Aorta (tissue), 5 donors: ENCODE measurements around the gene TMEFF1. TPM values are rescaled to one million over a fixed set of nuclear protein-coding genes. Genes with fewer than 3 reads are reported as not detected.

Experiments used
- ATAC-seq: fragments of 200-7000 bp; cut with Tn5 transposase; one replicate; pipeline ENCODE4 v1.9.1; 2022; ENCODE audit warnings: moderate library complexity; ENCODE audit not compliant: low FRiP score
- DNase-seq, 2 donors: peaks; one replicate each; pipeline ENCODE4 v3.0.0-alpha.2; 2020
- H3K27ac ChIP-seq, 2 donors: one replicate each; pipeline ENCODE4 v1.5.1; 2013; ENCODE audit warnings: low read length in 2 of 2, mild to moderate bottlenecking in 2 of 2, moderate library complexity in 2 of 2, control low read depth in 1 of 2, inconsistent platforms in 1 of 2, low read depth in 1 of 2
- H3K27me3 ChIP-seq, 2 donors: one replicate each; pipeline ENCODE4 v1.6.1; 2013; ENCODE audit warnings: control low read depth in 1 of 2, low read length in 1 of 2, mild to moderate bottlenecking in 1 of 2, moderate library complexity in 1 of 2; ENCODE audit not compliant: insufficient read depth in 2 of 2, control insufficient read depth in 1 of 2
- H3K36me3 ChIP-seq, 2 donors: one replicate each; pipeline ENCODE4 v1.6.1; 2013; ENCODE audit warnings: control low read depth in 1 of 2, low read length in 1 of 2, mild to moderate bottlenecking in 1 of 2; ENCODE audit not compliant: insufficient read depth in 2 of 2, control insufficient read depth in 1 of 2
- H3K4me1 ChIP-seq, 2 donors: one replicate each; pipeline ENCODE4 v1.6.1; 2013; ENCODE audit warnings: low read length in 2 of 2, control low read depth in 1 of 2, mild to moderate bottlenecking in 1 of 2, moderate library complexity in 1 of 2; ENCODE audit not compliant: insufficient read depth in 2 of 2, control insufficient read depth in 1 of 2
- H3K4me3 ChIP-seq, 2 donors: one replicate each; pipeline ENCODE4 v1.5.1; 2013; ENCODE audit warnings: low read length in 2 of 2, control low read depth in 1 of 2, mild to moderate bottlenecking in 1 of 2
- H3K9me3 ChIP-seq: one replicate; pipeline ENCODE4 v1.6.1; 2013; ENCODE audit warnings: mild to moderate bottlenecking, low read length; ENCODE audit not compliant: control insufficient read depth
- WGBS, 2 donors: extraction: QIAGEN DNeasy Blood & Tissue Kit; methylation state at CpG; one replicate each; pipeline ENCODE4 v1.1.7; 2013; 5-methylcytosine and 5-hydroxymethylcytosine counted together
- intact Hi-C, 2 donors: fragments of 100-400 bp; cut with DNase I; formaldehyde crosslinking; loops; one replicate each; pipeline versions ENCODE4 v1.14.2 to v1.15.0; 2022
- polyA plus RNA-seq, 2 donors: library from polyadenylated mRNA; stranded (reverse); fragments of 200-250 nt; gene quantifications; one replicate each; pipeline ENCODE4 v1.2.3, GENCODE V29; 2013
- total RNA-seq, 2 donors: library from RNA; stranded (reverse); fragmentation: NEBNext Ultra II Directional; extraction: Animal tissue kit (Norgen Biotek cat#: 25700); gene quantifications; one replicate each; pipeline ENCODE4 v1.2.1, GENCODE V29; 2021
- donor health status: healthy with polysubstance abuse.
- donor health status: Bipolar disorder and iron deficiency.
- donor health status: DM: no; HTN: no; CAD: no.
- donor health status: DM: no; HTN: no; CAD: no.
- donor health status: DM: yes; HTN: yes; CAD: no.

TMEFF1 gene
- total and polyA plus RNA-seq, 4 donors = 0.27 to 0.78 TPM; not detected in 2

GRCh38 chr9:100573655-100574260, 100.8 kb downstream of the TMEFF1 start:
- Histone ChIP-seq H3K36me3 (no peaks in the 10 kb centered on the region), H3K27me3 (no peaks in the 10 kb centered on the region), H3K4me1 (peaks cover 0 to 2% of the 10 kb centered on the region in 2 donors), H3K9me3 (no peaks in the 10 kb centered on the region), H3K27ac (no peak overlapping the region), H3K4me3 (no peak overlapping the region)
- 95 to 97% methylated on average over 3 of the region's 3 CpGs for WGBS, 2 donors
- ATAC-seq = no peak
- DNase-seq = no peak
- intact Hi-C loops = no loop called here

- Histone ChIP-seq H3K9me3 (no peaks in the 10 kb centered on the region), H3K36me3 (no peaks in the 10 kb centered on the region), H3K4me1 (peaks cover 0 to 2% of the 10 kb centered on the region in 2 donors), H3K27me3 (no peaks in the 10 kb centered on the region), H3K27ac (no peak overlapping the region), H3K4me3 (no peak overlapping the region)
- DNase-seq (no peak), ATAC-seq (no peak)
- WGBS, 2 donors = 94 to 97% methylated on average over 4 of the region's 4 CpGs
- intact Hi-C loops = no loop called here
Observed at GRCh38 chr9:100575006-100575405, 102.1 kb downstream of the TMEFF1 start.

- no peak for DNase-seq
- intact Hi-C loops = no loop called here
- no peaks in the 10 kb centered on the region for H3K36me3 ChIP-seq
- peaks cover 0 to 2% of the 10 kb centered on the region in 2 donors for H3K4me1 ChIP-seq
- no peak overlapping the region for H3K4me3 ChIP-seq
- H3K9me3 ChIP-seq = no peaks in the 10 kb centered on the region
- H3K27ac ChIP-seq = no peak overlapping the region
- ATAC-seq = no peak
- 71 to 73% methylated on average over 2 of the region's 2 CpGs for WGBS, 2 donors
- H3K27me3 ChIP-seq = no peaks in the 10 kb centered on the region
Observed at GRCh38 chr9:100575765-100576386, 102.9 kb downstream of the TMEFF1 start.

DNA sequence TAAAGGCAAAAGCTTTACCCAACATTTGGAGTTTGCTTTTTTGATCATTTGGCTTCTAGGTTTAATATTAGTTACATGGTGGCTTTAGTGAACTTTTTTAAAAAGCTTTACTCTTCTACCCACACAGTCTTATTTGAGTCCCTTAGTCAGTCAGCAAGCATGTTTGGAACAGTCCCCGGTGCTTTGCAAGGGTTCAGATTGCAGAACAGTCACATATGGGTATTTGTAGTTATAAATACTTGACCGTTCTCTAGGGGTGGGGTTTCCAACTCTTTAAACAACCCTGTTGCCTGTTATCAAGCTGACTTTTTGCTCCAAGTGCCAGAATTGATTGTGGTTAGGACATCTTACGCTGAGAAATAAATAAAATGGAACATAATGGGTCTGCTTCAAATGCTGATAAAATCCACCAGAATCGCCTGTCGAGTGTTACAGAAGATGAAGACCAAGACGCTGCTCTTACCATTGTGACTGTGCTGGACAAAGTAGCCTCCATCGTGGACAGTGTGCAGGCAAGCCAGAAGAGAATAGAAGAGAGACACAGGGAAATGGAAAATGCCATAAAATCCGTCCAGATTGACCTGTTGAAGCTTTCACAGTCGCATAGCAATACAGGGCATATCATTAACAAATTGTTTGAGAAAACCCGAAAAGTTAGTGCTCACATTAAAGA, 105.0 kb downstream of the TMEFF1 start, which contains the start of gene CAVIN4:
Gene CAVIN4 (plus strand): TSS at position 304 of the 673 bp plus-strand sequence. CDS start 65 bp downstream, at position 369.
- intact Hi-C loops = no loop called here
- no peaks in the 10 kb centered on the region for H3K27me3 ChIP-seq
- no peak for DNase-seq
- no peak within 1 kb of the TSS for H3K27ac ChIP-seq
- WGBS, 2 donors = 64 to 71% methylated on average over 10 of the region's 10 CpGs
- no peaks in the 10 kb centered on the region for H3K36me3 ChIP-seq
- ATAC-seq = no peak
- peaks cover 0 to 2% of the 10 kb centered on the region in 2 donors for H3K4me1 ChIP-seq
- H3K4me3 ChIP-seq = no peak within 1 kb of the TSS
- no peaks in the 10 kb centered on the region for H3K9me3 ChIP-seq

DNA sequence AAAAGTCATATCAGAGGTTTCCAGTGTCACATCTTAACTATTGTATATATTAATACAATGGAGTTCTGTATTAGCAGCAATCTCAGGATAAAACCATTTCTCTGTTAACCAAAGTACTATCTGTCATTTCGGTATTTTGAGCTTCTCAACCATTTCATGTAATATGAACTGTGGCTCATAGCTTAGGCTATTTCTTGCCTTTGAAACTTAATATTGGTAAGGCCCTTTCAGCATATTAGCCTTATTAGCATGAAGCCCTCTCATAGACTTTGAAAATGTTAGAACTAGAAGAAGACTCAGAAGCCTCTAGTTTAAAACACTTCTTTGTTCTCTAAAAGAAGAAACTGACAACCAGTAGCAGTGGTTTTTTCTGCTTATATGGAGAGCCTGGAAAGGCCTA, 105.7 kb downstream of the TMEFF1 start:
- DNase-seq (no peak), ATAC-seq (no peak)
- H3K36me3 ChIP-seq = no peaks in the 10 kb centered on the region
- peaks cover 0 to 2% of the 10 kb centered on the region in 2 donors for H3K4me1 ChIP-seq
- H3K27me3 ChIP-seq = no peaks in the 10 kb centered on the region
- 96 to 100% methylated on average over 1 of the region's 1 CpG for WGBS, 2 donors
- no peak overlapping the region for H3K4me3 ChIP-seq
- H3K27ac ChIP-seq = no peak overlapping the region
- no peaks in the 10 kb centered on the region for H3K9me3 ChIP-seq
- intact Hi-C loops = no loop called here

DNA sequence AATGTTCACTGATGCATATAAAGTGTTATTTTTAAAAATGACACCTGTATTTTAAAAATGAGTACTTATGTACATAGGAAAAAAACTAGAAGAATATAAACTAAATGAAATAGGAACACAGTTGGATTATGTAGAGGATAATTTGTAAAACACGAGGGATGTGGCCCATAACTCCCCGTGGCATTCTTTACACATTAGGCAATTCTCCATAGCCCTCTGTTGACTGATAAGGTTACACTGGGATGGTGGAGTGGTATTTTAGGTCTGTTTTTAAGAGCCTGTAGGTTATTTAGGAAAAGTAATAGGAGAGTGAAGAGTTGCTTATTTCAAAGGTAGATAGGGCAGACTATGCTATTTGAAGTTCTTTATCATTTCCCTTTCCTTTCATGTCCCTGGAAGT, 106.7 kb downstream of the TMEFF1 start:
- no peak overlapping the region for H3K4me3 ChIP-seq
- no peaks in the 10 kb centered on the region for H3K9me3 ChIP-seq
- H3K27ac ChIP-seq = no peak overlapping the region
- ATAC-seq = no peak
- no peaks in the 10 kb centered on the region for H3K27me3 ChIP-seq
- intact Hi-C loops = no loop called here
- no peak for DNase-seq
- H3K36me3 ChIP-seq = no peaks in the 10 kb centered on the region
- peaks cover 0 to 2% of the 10 kb centered on the region in 2 donors for H3K4me1 ChIP-seq
- WGBS, 2 donors = 7 to 13% methylated on average over 2 of the region's 2 CpGs

DNA sequence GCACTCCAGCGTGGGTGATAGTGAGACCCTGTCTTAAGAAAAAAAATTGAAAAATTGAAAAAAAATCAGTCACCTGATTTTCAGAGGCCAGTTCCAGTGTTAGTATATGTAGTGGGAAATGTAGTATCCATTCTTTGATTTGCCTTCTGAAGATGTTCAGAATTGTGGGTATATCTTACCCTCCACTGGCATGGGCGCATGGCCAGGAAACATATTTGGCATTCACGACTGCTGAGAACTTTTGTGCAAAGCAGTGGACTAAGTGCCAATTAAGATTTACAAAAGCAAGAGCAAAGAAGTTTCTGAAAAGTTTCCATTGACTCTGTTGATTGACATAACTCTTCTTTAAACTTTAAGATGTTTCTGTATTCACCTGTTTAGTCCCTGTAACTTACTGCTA, 107.3 kb downstream of the TMEFF1 start:
- peaks cover 0 to 2% of the 10 kb centered on the region in 2 donors for H3K4me1 ChIP-seq
- no peaks in the 10 kb centered on the region for H3K9me3 ChIP-seq
- DNase-seq (no peak), ATAC-seq (no peak)
- H3K27me3 ChIP-seq = no peaks in the 10 kb centered on the region
- intact Hi-C loops = no loop called here
- H3K36me3 ChIP-seq = no peaks in the 10 kb centered on the region
- H3K27ac ChIP-seq = no peak overlapping the region
- H3K4me3 ChIP-seq = no peak overlapping the region
- WGBS, 2 donors = 37 to 42% methylated on average over 3 of the region's 3 CpGs

- DNase-seq = no peak
- Histone ChIP-seq H3K27me3 (no peaks in the 10 kb centered on the region), H3K36me3 (peaks cover 0 to under 1% of the 10 kb centered on the region in 2 donors), H3K4me1 (peaks cover 0 to 2% of the 10 kb centered on the region in 2 donors), H3K9me3 (no peaks in the 10 kb centered on the region), H3K4me3 (no peak overlapping the region), H3K27ac (no peak overlapping the region)
- WGBS, 2 donors = 93 to 95% methylated on average over 7 of the region's 7 CpGs
- ATAC-seq = no peak
- intact Hi-C loops = no loop called here
Observed at GRCh38 chr9:100581081-100581480, 108.1 kb downstream of the TMEFF1 start.
